Memory B cell (primary cell): ENCODE results near the gene MYOM1.

Experiments used
- ATAC-seq: fragments of 150-1000 bp; cut with Tn5 transposase; 2 replicates; pipeline ENCODE4 v1.10.0; 2021; ENCODE audit warnings: low read depth, mild to moderate bottlenecking, moderate library complexity
- DNase-seq, 2 donors: peaks; one replicate each; pipeline ENCODE4 v3.0.0; 2022; ENCODE audit warnings: low spot score in 2 of 2
- H3K27ac Mint-ChIP-seq: one replicate; pipeline ENCODE4 v1.8.0; 2022; ENCODE audit warnings: mild to moderate bottlenecking, moderate library complexity, mixed read lengths
- H3K27me3 Mint-ChIP-seq: one replicate; pipeline ENCODE4 v1.8.0; 2022; ENCODE audit warnings: mixed read lengths
- H3K36me3 Mint-ChIP-seq: one replicate; pipeline ENCODE4 v1.8.0; 2022; ENCODE audit warnings: mild to moderate bottlenecking, mixed read lengths
- H3K4me1 Mint-ChIP-seq: one replicate; pipeline ENCODE4 v1.8.0; 2022; ENCODE audit warnings: mixed read lengths
- H3K4me3 Mint-ChIP-seq: one replicate; pipeline ENCODE4 v1.8.0; 2022; ENCODE audit warnings: mild to moderate bottlenecking, moderate library complexity, mixed read lengths
- H3K9me3 Mint-ChIP-seq: one replicate; pipeline ENCODE4 v1.8.0; 2022; ENCODE audit warnings: mixed read lengths

Gene MYOM1

DNA sequence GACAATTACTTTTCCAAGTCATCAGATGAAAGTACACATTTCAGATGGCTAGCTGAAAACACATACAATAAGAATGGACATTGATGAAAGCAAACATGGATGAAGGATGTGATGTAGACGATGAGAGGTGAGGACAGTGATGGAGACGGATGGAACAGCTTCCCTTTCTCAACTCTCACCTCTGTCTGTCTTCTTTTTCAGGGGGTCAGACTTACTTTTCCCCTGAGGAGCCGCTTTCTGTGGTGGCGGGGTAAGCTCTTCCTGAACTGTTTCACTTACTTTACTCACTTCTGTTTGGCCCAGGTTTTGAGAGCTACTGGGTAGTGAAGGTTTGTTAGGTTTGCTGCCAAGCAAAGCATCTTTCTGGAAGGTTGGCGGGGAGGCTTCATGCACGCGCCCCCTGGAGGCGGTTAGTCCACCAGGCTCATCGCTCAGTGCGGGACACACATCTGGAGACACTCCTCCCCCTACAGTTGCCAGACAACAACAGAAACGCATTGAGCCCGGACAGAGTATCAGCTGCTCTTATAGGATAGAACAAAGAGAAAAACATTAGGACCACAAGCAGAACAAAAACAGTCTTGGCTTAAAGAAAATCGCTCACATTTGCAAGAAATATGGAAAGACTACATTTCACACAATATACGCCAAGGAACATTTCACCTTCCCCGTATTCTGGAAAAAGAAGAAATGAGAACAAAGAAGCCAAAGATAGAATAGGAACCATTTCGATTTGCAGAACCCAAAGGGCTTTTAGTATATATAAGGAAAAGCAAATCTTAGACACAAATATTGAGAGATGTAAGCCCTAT, 90.5 kb downstream of the MYOM1 start:
- Mint-ChIP-seq H3K4me3 (peak overlapping the region; percentile 8), H3K27me3 (no peaks in the 10 kb centered on the region), H3K36me3 (peaks cover 6% of the 10 kb centered on the region), H3K27ac (peak overlapping the region; percentile 5), H3K9me3 (no peaks in the 10 kb centered on the region), H3K4me1 (peaks cover 5% of the 10 kb centered on the region)
- ATAC-seq (peak; percentile 99), DNase-seq (peak; percentile 65 to 74)

DNA sequence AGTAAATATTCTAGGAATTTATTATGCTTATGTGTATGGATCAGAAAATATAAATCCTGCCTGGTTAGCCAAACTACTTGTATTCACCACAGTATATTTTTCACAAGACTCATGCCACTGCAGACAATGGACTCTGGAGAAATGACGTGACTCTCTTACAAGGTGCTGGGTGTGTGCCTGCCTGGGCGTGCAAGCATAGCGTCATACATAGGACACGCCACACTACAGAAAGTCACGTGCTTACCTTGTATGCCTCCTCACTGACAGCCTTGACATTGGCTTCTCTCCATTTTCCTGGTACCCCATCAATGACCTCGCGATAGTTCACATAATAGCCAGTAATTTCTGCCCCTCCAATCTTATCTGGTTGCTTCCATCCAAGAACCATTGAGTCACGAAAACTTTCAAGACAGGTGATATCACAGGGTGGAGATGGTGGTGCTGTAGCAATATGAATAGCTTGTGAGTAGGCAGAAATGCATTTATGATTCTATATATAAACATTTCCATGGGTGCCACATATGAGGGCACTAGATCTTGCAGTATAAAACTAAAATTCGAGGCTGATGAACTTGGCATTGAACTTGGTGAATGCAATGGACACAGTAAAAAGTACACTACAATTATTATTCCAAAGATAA, 93.2 kb downstream of the MYOM1 start:
- Mint-ChIP-seq H3K36me3 (peaks cover 6% of the 10 kb centered on the region), H3K9me3 (no peaks in the 10 kb centered on the region), H3K4me3 (no peak overlapping the region), H3K4me1 (peaks cover 5% of the 10 kb centered on the region), H3K27ac (no peak overlapping the region), H3K27me3 (no peaks in the 10 kb centered on the region)
- no peak for ATAC-seq
- no peak for DNase-seq

DNA sequence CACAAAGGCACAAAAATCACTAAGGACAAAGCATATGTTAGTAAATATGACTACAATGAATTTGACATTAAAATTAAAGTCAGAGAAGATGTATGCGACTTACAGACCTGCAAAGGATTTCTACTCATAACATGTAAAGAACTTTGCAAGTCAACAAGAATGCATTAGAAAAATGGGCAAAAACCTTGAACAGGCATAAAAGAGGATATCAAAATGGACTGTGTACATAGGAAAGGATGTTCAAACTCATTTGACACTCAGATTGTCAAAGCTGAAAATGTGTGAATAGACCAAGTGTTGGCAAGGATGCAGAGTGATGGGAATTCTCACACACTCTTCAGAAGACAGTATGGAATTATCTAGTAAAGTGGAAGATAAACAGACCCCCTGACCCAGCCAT, 94.9 kb downstream of the MYOM1 start:
- no peaks in the 10 kb centered on the region for H3K9me3 Mint-ChIP-seq
- H3K36me3 Mint-ChIP-seq, result peaks cover 6% of the 10 kb centered on the region
- no peak overlapping the region for H3K27ac Mint-ChIP-seq
- H3K4me1 Mint-ChIP-seq, result peaks cover 5% of the 10 kb centered on the region
- no peak overlapping the region for H3K4me3 Mint-ChIP-seq
- ATAC-seq (no peak), DNase-seq (no peak)
- H3K27me3 Mint-ChIP-seq, result no peaks in the 10 kb centered on the region

DNA sequence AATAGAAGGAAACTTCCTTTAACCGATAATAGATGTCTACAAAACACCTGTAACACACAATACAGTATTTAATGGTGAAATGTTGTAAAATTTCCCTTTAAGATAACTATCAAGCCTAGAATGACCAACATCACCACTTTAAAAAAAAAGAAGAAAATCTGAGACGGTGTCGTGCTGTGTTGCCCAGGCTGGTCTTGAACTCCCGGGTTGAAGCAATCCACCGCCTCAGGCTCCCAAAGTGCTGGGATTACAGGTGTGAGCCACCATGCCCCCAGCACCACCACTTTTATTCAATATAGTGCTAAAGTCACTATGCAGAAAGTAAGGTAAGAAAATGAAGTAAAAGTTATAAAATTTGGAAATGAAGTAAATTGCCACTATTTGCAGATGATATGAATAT, 96.9 kb downstream of the MYOM1 start:
- Mint-ChIP-seq H3K4me1 (no peaks in the 10 kb centered on the region), H3K9me3 (no peaks in the 10 kb centered on the region), H3K36me3 (peaks cover 9% of the 10 kb centered on the region), H3K27ac (no peak overlapping the region), H3K27me3 (peaks cover 3% of the 10 kb centered on the region), H3K4me3 (no peak overlapping the region)
- no peak for DNase-seq
- ATAC-seq, result no peak

DNA sequence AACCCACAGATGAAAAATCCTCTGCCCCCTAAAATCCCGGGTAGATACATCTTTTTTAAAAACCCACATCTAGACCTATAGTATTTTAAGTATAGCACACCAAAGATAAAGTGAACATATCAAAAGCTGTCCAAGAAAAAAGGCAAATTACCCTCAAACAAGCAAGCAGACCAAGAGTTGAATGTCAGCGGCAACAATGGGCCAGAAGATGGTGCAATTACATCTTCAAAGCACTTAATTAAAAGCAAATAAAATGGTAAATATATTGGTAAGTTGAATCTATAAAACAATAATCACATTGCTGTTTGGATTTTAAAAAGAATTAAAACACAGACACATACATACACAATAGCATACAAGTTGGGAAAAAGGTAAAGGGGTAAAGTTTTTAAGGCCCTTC, 98.5 kb downstream of the MYOM1 start:
- no peak for DNase-seq
- Mint-ChIP-seq H3K36me3 (peaks cover 9% of the 10 kb centered on the region), H3K27me3 (peaks cover 3% of the 10 kb centered on the region), H3K4me1 (no peaks in the 10 kb centered on the region), H3K4me3 (no peak overlapping the region), H3K27ac (no peak overlapping the region), H3K9me3 (no peaks in the 10 kb centered on the region)
- ATAC-seq, result no peak

DNA sequence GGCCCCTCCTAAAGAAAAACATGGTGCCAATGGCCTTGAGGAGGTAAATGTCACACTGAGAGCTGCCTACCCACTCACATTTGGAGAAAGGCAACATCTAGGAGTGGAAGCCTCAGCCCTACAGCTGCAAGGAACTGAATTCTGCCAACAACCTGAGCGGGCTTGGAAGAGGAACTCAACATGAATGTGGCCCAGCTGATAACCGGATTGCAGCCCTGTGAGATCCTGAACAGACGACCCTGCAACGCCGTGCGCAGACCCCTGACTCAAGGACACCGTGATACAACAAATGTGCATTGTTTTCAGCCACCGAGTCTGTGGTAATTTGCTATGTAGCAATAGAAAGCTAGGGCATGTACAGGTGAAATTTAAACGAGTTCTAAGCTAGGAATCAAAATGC, 99.4 kb downstream of the MYOM1 start:
- DNase-seq (no peak), ATAC-seq (no peak)
- Mint-ChIP-seq H3K36me3 (peaks cover 9% of the 10 kb centered on the region), H3K4me3 (no peak overlapping the region), H3K27me3 (peaks cover 3% of the 10 kb centered on the region), H3K27ac (no peak overlapping the region), H3K4me1 (no peaks in the 10 kb centered on the region), H3K9me3 (no peaks in the 10 kb centered on the region)

DNA sequence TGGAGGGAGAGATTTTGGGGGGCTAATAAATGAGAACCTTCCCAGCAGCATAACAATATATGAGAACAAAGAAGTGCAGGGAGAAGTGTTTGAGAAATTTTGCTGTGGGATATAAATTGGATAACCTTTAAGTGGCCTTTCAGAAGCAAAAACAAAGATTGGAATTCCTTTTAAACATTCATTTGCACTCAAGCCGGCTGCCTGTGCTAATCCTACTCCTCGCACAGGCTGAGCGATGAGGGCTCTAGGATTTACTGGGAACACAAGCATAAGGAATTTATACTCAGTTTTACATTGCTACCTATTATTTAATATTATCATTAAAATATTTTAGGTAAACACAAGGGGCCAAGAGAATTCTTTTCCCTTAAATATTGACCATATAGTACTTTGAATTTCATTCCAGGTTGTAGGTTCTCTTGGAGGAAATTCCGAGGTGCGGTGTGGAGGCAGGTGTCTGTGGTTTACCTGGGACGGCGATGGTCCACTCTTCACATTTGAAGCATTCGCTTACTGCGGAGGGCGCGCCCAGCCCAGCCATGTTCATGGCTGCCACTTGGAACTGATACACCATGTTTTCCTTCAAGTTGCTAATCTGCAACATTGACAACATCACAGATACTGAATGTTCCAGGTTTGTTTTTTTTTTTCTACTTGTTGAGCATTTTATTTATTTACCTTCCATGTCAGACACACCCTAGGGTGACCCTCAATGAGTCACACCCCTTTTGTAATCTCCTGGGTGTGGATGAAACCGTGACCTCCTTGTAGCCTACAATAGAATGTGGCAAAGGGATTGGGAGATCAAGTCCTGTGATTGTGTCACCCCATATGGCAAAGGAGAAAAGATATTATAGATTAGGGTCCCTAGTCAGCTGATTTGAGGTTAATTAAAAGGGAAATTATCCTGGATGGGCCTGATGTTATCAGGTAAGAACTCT, 100.1 kb downstream of the MYOM1 start:
- no peak overlapping the region for H3K27ac Mint-ChIP-seq
- no peak overlapping the region for H3K4me3 Mint-ChIP-seq
- H3K27me3 Mint-ChIP-seq, result peaks cover 3% of the 10 kb centered on the region
- no peaks in the 10 kb centered on the region for H3K9me3 Mint-ChIP-seq
- no peak for DNase-seq
- ATAC-seq, result no peak
- H3K36me3 Mint-ChIP-seq, result peaks cover 7% of the 10 kb centered on the region
- no peaks in the 10 kb centered on the region for H3K4me1 Mint-ChIP-seq

DNA sequence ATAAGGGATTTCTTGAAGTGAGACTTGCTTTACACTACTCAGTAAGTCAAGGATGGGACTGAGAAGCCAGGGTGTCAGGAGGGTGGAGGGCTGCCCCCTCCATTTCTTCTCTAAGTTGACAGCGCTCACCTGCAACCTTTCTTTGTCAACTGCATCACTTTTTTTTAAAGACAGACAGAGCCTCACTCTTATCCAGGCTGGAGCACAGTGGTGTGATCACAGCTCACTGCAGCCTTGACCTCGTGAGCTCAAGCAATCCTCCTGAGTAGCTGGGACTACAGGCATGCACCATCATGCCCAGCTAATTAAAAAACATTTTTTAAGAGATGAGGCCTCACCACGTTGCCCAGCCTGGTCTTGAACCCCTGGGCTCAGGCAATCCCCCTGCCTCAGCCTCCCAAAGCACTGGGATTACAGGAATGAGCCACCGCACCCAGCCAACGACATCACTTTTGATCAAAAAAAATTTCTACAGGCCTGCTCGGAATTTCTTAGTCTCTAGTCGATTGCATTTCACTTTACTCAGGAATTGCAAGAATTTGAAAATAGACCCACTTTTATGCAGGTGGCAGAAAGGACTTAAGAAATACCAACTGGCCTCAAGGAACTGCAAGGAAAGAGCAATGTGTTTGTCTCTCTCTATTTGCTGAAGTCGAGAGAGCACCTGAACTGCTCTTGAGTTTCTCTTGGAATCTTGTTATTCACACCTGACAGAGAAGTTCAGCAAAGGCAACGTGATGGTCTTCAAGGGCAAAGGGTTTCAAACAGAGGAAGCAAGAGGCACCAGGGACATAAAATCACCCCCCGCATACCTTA, 101.4 kb downstream of the MYOM1 start:
- Mint-ChIP-seq H3K4me3 (no peak overlapping the region), H3K36me3 (peaks cover 7% of the 10 kb centered on the region), H3K9me3 (no peaks in the 10 kb centered on the region), H3K4me1 (no peaks in the 10 kb centered on the region), H3K27me3 (peaks cover 3% of the 10 kb centered on the region), H3K27ac (no peak overlapping the region)
- ATAC-seq, result no peak
- DNase-seq, result no peak

DNA sequence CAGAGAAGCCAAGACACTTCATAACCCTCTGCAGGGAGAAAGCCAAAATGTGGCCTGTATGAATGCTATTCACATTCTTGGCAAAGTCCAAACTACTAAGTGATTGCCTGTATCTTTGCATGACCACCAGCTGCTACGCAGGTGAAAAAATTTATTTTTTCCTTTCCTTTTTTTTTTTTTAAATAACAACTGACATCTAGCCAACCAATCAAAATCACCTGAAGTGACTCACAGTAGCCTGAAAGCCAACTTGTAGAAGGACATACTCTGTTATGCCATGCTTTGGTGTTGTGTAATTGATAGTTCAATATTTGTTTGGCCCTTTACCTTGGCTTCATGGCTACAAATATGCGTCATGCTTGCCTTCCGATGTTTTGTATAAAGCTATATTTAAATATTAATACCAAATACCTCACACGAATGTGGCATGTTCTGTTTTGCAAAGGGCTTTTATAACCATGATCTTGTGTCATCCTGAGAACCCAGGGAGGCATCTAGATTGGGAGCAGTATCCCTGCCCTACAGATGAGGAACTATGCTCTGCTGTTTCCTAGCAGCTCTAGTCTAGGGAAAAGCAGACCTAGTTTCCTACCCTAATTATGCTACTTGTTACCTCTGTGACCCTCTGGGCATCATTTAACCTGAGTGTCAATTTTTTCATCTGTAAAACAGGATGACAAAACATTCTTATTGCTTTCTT, 102.1 kb downstream of the MYOM1 start:
- no peak for ATAC-seq
- no peak for DNase-seq
- Mint-ChIP-seq H3K9me3 (no peaks in the 10 kb centered on the region), H3K4me3 (no peak overlapping the region), H3K27me3 (peaks cover 3% of the 10 kb centered on the region), H3K4me1 (no peaks in the 10 kb centered on the region), H3K36me3 (peaks cover 7% of the 10 kb centered on the region), H3K27ac (no peak overlapping the region)

DNA sequence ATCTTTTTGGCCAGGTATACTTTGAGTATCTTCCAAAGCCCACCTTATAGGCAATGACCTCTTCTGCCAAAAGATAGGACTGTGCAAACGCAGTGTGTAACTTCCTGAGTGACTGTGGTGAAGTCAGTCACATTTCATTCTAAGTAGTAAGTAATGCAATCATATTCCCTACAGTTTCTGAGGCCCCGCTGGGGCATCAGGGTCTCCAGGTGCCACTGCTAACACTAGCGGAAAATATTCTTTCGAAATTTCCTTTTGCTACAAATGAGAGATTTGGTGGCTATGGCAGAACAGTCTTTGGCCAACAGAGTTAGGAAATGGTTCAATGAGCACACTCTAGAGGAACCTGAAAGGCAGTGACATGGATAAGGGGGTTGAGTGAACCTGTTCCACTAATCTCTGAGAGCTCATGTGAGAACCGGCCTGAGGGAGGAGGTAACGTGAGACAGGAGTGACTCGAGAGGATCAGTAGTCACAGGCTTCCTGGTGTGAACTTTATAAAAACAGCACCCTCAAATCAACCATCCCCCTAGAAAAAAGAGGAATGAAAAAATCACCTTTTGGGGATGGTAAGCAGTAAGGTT, 104.2 kb downstream of the MYOM1 start:
- Mint-ChIP-seq H3K27ac (no peak overlapping the region), H3K27me3 (peaks cover 3% of the 10 kb centered on the region), H3K4me1 (no peaks in the 10 kb centered on the region), H3K9me3 (no peaks in the 10 kb centered on the region), H3K36me3 (peaks cover 7% of the 10 kb centered on the region), H3K4me3 (no peak overlapping the region)
- ATAC-seq (no peak), DNase-seq (no peak)

DNA sequence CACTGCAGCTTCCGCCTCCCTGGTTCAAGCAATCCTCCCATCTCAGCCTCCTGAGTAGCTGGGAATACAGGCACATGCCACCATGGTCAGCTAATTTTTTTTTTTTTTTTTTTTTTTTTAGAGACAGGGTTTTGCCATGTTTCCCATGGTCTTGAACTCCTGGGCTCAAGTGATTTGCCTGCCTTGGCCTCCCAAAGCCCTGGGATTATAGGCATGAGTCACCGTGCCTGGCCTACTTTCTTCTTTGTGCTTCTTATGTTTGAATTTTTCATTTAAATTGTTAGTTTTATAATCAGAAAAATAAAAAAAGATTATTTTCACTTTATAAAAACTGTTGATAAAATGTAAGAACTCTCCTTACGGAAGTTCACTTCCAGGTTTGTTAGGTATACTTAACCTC, 105.3 kb downstream of the MYOM1 start:
- Mint-ChIP-seq H3K27ac (no peak overlapping the region), H3K36me3 (peaks cover 7% of the 10 kb centered on the region), H3K4me1 (no peaks in the 10 kb centered on the region), H3K27me3 (peaks cover 3% of the 10 kb centered on the region), H3K9me3 (no peaks in the 10 kb centered on the region), H3K4me3 (no peak overlapping the region)
- no peak for DNase-seq
- ATAC-seq, result no peak

DNA sequence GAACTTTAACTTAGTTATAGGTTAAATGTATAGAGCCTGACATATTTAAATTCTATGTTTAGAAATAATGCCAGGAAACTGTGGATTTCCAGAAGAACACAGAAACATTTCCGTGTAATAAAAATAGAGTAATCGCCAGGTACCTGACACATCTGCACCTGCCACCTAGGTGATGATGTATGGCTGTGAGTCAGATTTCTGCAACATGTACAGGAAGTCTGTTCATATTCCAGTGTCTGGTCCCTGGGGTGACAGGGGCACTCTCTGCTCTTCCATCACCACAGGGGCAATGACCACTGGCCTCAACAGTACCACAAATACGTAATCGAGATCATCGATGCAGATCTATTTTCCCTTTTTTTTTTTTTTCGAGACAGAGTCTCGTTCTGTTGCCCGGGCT, 105.7 kb downstream of the MYOM1 start:
- no peak for ATAC-seq
- H3K27me3 Mint-ChIP-seq, result peaks cover under 1% of the 10 kb centered on the region
- H3K4me3 Mint-ChIP-seq, result no peak overlapping the region
- H3K36me3 Mint-ChIP-seq, result peaks cover 5% of the 10 kb centered on the region
- no peak overlapping the region for H3K27ac Mint-ChIP-seq
- no peaks in the 10 kb centered on the region for H3K9me3 Mint-ChIP-seq
- no peaks in the 10 kb centered on the region for H3K4me1 Mint-ChIP-seq
- no peak for DNase-seq
